ENCODE data around the gene ARHGEF40.

Gene ARHGEF40

DNA sequence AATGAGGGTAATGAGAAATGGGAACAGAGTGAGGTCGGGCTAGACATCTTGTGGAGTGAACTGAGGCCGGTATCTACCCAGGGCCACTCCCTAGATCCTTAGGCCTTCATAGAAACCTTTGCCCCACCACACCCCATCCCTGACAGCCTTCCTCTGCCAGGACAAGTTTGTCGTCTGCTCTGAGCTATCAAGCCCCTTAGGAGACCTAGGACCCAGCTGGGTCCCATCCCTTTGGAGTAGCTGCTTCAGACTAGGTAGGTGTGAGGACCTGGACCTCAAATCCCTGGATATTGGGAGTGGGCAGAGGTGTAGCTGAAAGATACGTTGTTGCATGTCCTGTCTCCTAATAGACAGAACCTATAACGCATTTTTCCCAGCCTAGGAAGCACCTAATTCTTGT, 30.8 kb downstream of the ARHGEF40 start, which contains the start of gene TMEM253:
TSS of gene TMEM253 (plus strand) at position 136 of the 400 bp plus-strand sequence. CDS start 278 bp downstream, outside the sequence.
- peak within 1 kb of the TSS; percentile 76 for H3K4me3 Mint-ChIP-seq

DNA sequence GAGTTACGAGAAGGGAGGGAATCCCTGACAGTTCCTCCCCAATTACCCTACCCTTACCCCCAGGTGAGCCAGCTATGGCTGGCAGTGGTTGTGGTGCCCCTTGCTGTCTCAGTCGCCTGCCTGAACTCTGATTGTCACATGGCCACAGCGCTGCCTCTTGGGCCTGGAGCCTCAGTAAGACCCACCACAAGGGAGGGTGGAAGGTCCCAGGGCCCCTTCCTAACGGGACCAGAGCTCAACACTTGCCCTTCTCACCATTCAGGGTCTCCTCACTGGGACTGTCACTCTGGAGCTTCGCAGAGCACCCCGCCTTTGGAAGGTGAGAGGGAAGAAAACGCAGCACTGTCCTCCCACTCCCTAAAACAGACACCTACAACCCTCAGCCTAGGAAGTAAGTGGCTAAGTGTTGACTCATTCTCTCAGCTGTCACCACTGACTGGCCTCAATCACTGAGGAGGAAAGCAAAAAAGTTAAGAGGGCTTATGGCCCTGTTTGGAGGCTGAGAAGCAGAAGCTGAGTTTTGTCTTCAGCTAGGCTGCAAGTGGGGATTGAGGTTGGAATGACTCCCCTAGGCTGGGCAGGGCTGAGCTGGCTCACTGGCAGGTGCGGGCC, 31.8 kb downstream of the ARHGEF40 start:
- H3K36me3 Mint-ChIP-seq (ENCODE audit: low read depth): peaks cover 6% of the 10 kb centered on the region
- peaks cover 51% of the 10 kb centered on the region for H3K4me1 Mint-ChIP-seq (ENCODE audit: low read depth)
- DNase-seq: no peak

More for the DNA sequence above, 30.8 kb downstream of the ARHGEF40 start, which contains the start of gene TMEM253:
- Mint-ChIP-seq H3K27ac (no peak within 1 kb of the TSS), H3K4me1 (ENCODE audit: low read depth) (peaks cover 46% of the 10 kb centered on the region), H3K9me3 (no peaks in the 10 kb centered on the region), H3K27me3 (no peaks in the 10 kb centered on the region), H3K36me3 (ENCODE audit: low read depth) (peaks cover 6% of the 10 kb centered on the region)
- no peak for DNase-seq

DNA sequence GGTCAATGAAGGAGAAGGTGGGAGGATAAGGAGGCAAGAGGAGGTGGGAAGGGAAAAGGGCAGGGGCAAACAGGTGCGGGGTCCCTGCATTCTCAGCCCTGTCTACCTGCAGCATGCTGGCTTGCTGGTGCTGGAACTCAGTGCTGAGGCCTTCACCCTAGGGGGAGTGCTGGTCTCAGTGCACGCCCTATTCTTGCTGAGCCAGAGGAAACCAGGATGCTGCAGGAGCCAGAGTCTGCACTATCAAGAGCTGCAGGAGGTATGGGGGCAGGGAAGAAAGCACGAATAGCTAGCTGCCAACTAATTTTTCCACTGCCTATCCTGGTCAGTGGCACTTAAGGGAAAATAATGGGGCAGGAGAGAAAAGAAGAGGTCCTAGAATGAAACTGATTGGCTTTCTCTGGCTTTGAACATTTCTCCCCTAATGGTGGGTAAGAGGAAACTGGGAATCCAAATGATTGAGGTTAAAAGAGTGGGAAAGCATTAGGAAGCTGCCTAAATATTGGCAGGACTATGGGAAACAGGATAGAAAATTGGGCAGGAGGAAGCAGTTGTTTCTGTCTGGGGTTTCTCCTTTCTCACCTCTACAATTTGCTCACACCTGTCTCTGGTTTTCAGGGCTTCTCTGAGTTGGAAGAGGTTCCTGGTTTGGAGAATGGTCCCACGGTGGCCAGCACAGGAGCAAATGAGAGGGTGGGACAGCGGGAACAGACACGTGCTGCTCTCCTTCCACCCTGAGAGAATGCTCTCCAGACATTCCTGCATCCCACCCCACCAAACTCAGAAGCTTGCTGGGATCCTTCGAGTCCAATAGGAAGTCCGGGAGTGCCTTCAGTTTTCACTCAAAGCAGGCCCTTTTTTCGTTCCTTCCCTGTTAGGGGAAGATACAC, 32.7 kb downstream of the ARHGEF40 start:
- DNase-seq: no peak
- H3K36me3 Mint-ChIP-seq (ENCODE audit: low read depth): peaks cover 6% of the 10 kb centered on the region
- H3K27ac Mint-ChIP-seq: peak overlapping the region; percentile 93
- H3K9me3 Mint-ChIP-seq: no peaks in the 10 kb centered on the region
- no peaks in the 10 kb centered on the region for H3K27me3 Mint-ChIP-seq
- H3K4me3 Mint-ChIP-seq: peak overlapping the region; percentile 83
- H3K4me1 Mint-ChIP-seq (ENCODE audit: low read depth): peaks cover 50% of the 10 kb centered on the region

More for the DNA sequence above, 31.8 kb downstream of the ARHGEF40 start:
- peak overlapping the region; percentile 3 for H3K27ac Mint-ChIP-seq
- no peaks in the 10 kb centered on the region for H3K9me3 Mint-ChIP-seq
- peak overlapping the region; percentile 83 for H3K4me3 Mint-ChIP-seq
- no peaks in the 10 kb centered on the region for H3K27me3 Mint-ChIP-seq

DNA sequence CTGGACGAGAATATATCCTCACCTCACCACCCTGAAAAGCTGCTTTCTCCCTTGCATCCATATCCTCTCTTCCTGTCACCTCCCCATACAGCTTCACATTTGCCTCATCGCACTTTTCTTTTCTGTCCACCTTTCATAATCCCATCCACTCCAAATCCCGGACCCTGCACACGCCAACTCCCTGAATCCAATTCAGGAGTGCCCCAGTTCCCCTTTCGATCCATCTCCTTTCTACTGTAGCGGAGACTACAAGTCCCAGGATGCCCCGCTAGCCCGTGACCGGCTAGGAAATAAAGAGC, 33.3 kb downstream of the ARHGEF40 start:
- Mint-ChIP-seq H3K27ac (peak overlapping the region; percentile 93), H3K36me3 (ENCODE audit: low read depth) (peaks cover 6% of the 10 kb centered on the region), H3K4me3 (peak overlapping the region; percentile 83), H3K9me3 (no peaks in the 10 kb centered on the region), H3K27me3 (no peaks in the 10 kb centered on the region), H3K4me1 (ENCODE audit: low read depth) (peaks cover 50% of the 10 kb centered on the region)
- DNase-seq: no peak

DNA sequence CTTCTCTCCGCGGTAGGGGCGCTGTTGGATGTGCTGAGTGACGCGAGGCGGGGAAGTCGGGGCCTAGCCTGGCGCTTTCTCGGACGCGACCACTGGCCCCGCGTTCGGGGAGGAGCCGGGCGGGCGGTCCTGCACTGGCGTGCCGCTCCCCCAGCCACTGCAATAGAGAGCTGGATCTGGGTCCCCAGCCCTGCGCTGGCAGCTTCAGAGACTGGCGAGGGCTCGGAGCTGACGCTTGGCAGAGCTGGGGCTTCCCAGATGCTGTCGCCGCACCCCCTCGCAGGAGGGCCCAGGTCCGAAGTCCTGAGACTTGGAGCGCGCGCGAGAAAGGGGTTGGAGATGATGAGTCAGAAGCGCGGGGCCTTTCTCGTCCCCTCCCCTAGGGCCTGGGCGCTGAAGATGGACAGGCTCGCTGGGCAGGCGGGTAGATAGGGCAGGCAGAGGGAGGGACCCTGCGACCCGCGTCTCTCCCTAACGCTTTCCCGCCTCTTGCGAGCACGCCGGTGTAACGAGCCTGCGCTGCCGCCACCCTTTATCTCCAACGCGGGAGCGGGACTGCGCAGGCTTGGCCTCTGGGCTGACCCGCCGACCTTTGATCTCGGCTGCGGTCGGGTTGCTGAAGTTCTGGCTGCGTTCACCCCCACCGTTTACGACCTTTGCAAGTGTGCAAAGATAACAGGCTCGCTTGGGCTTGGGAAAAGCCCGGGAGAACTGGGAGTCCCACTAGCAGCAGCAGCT, 33.8 kb downstream of the ARHGEF40 start:
- H3K36me3 Mint-ChIP-seq (ENCODE audit: low read depth): peaks cover 6% of the 10 kb centered on the region
- H3K4me3 Mint-ChIP-seq: peak overlapping the region; percentile 83
- peaks cover 47% of the 10 kb centered on the region for H3K4me1 Mint-ChIP-seq (ENCODE audit: low read depth)
- no peaks in the 10 kb centered on the region for H3K27me3 Mint-ChIP-seq
- DNase-seq: peak; percentile 97
- no peaks in the 10 kb centered on the region for H3K9me3 Mint-ChIP-seq
- peak overlapping the region; percentile 93 for H3K27ac Mint-ChIP-seq

DNA sequence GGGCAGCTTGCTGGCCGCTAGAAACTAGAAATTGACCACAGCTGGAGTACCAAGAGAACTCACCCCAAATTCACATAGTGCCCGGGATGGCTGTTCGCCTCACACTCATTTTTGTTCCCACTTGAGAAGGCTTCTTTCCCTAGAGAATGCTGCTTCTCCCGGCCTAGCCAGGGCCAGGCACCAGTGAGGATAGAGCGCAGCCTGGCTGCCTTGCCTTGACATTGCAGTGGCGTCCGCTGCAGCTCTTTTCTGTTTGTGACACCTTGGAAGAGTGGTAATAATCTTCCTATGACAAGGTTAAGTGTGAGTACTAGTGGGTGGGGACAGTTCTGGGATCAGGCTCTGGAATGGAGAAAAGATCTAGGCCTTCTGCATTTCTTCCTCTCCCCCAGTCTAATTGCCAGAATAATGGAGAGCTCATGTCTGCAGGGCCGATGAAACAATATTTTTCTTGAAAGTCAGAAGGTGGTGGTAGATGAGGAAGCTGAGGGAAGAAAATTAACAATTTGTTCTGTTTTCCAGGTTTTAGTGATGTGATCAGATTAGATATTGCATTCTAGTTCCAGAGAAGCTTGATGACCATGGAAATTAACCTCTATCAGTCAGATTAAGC, 34.5 kb downstream of the ARHGEF40 start:
- peak overlapping the region; percentile 83 for H3K4me3 Mint-ChIP-seq
- peak; percentile 79 for DNase-seq
- no peaks in the 10 kb centered on the region for H3K9me3 Mint-ChIP-seq
- peaks cover 45% of the 10 kb centered on the region for H3K4me1 Mint-ChIP-seq (ENCODE audit: low read depth)
- H3K27ac Mint-ChIP-seq: peak overlapping the region; percentile 93
- H3K36me3 Mint-ChIP-seq (ENCODE audit: low read depth): peaks cover 6% of the 10 kb centered on the region
- no peaks in the 10 kb centered on the region for H3K27me3 Mint-ChIP-seq

GRCh38 chr14:21105095-21105494, 35.0 kb downstream of the ARHGEF40 start:
- peak overlapping the region; percentile 83 for H3K4me3 Mint-ChIP-seq
- H3K27ac Mint-ChIP-seq: peak overlapping the region; percentile 93
- H3K4me1 Mint-ChIP-seq (ENCODE audit: low read depth): peaks cover 49% of the 10 kb centered on the region

GRCh38 chr14:21106176-21106497, 36.0 kb downstream of the ARHGEF40 start:
- no peak overlapping the region for H3K27ac Mint-ChIP-seq
- peaks cover 6% of the 10 kb centered on the region for H3K36me3 Mint-ChIP-seq (ENCODE audit: low read depth)
- no peaks in the 10 kb centered on the region for H3K9me3 Mint-ChIP-seq
- DNase-seq: no peak
- H3K4me1 Mint-ChIP-seq (ENCODE audit: low read depth): peaks cover 55% of the 10 kb centered on the region
- no peak overlapping the region for H3K4me3 Mint-ChIP-seq
- H3K27me3 Mint-ChIP-seq: no peaks in the 10 kb centered on the region

More at GRCh38 chr14:21105095-21105494, 35.0 kb downstream of the ARHGEF40 start:
- DNase-seq: no peak
- peaks cover 6% of the 10 kb centered on the region for H3K36me3 Mint-ChIP-seq (ENCODE audit: low read depth)
- H3K9me3 Mint-ChIP-seq: no peaks in the 10 kb centered on the region
- no peaks in the 10 kb centered on the region for H3K27me3 Mint-ChIP-seq

- Mint-ChIP-seq H3K27me3 (no peaks in the 10 kb centered on the region), H3K4me3 (no peak overlapping the region), H3K9me3 (no peaks in the 10 kb centered on the region), H3K4me1 (ENCODE audit: low read depth) (peaks cover 49% of the 10 kb centered on the region), H3K36me3 (ENCODE audit: low read depth) (peaks cover 6% of the 10 kb centered on the region), H3K27ac (no peak overlapping the region)
- DNase-seq: peak; percentile 83
Observed at GRCh38 chr14:21106498-21107282, 36.6 kb downstream of the ARHGEF40 start.

DNA sequence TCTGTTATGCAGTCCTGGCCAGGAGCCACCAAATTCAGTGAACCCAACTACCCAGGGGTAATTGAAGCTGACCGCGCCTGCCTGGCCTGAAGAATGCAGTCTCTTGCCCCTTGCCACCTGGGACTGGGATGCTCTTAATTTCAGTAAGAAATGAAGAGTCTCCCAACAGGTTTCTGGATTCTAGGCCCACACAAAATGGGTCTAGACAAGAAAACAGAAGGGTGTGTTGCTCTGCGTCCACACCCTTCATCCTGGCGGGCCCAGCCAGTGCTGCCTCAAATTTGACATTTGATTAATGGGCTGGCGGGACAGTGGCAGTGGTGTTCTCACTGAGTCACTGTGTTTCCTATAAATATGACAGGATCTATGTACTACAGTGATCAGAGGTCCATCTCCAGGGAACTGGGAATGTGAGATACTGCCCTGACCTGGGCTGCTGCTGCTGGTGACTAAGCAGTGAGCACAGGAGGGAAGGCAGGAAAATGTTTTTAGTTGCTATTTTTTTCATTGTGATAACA, 37.2 kb downstream of the ARHGEF40 start:
- Mint-ChIP-seq H3K27ac (no peak overlapping the region), H3K4me3 (no peak overlapping the region), H3K9me3 (no peaks in the 10 kb centered on the region), H3K27me3 (no peaks in the 10 kb centered on the region), H3K36me3 (ENCODE audit: low read depth) (peaks cover 6% of the 10 kb centered on the region), H3K4me1 (ENCODE audit: low read depth) (peaks cover 43% of the 10 kb centered on the region)
- no peak for DNase-seq

DNA sequence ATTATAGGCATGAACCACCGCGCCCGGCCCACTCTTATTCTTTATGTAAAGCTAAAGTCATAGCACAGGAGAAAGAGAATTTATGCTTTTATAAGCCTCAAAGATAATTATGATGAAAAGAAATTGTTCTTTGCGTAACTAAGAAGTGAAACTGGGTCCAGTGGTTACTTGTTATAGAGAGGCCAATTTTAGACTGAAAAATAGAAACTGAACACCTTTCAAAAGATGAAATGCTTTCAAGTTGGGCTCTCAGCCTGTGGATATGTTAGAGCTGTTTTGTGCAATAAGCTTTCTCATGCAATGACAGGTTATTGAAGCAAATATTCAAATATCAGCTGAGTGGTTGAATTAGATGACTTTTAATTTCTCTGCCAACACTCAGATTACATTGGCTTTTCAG, 38.7 kb downstream of the ARHGEF40 start:
- Mint-ChIP-seq H3K27me3 (no peaks in the 10 kb centered on the region), H3K36me3 (ENCODE audit: low read depth) (peaks cover 6% of the 10 kb centered on the region), H3K4me1 (ENCODE audit: low read depth) (peaks cover 32% of the 10 kb centered on the region), H3K4me3 (no peak overlapping the region), H3K27ac (no peak overlapping the region), H3K9me3 (no peaks in the 10 kb centered on the region)
- no peak for DNase-seq

- Mint-ChIP-seq H3K36me3 (ENCODE audit: low read depth) (no peaks in the 10 kb centered on the region), H3K4me3 (no peak overlapping the region), H3K4me1 (ENCODE audit: low read depth) (peaks cover 30% of the 10 kb centered on the region), H3K9me3 (no peaks in the 10 kb centered on the region), H3K27me3 (no peaks in the 10 kb centered on the region), H3K27ac (peak overlapping the region; percentile 81)
- DNase-seq: no peak
Observed at GRCh38 chr14:21109377-21110138, 39.5 kb downstream of the ARHGEF40 start.

GRCh38 chr14:21112255-21112654, 42.2 kb downstream of the ARHGEF40 start:
- no peaks in the 10 kb centered on the region for H3K9me3 Mint-ChIP-seq

More at GRCh38 chr14:21112255-21112654, 42.2 kb downstream of the ARHGEF40 start:
- Mint-ChIP-seq H3K27ac (no peak overlapping the region), H3K4me1 (ENCODE audit: low read depth) (peaks cover 15% of the 10 kb centered on the region), H3K27me3 (no peaks in the 10 kb centered on the region), H3K36me3 (ENCODE audit: low read depth) (no peaks in the 10 kb centered on the region), H3K4me3 (no peak overlapping the region)
- no peak for DNase-seq
